ENCODE measurements around the gene EHMT1.

Gene EHMT1

GRCh38 chr9:137876269-137876668 lies 257.5 kb downstream of the EHMT1 start:
- TF ChIP-seq CTCF (IDR thresholded peaks at IDR 0.05; ENCODE audit: extremely low read depth, missing control alignments) = no peak

GRCh38 chr9:137876781-137877386 lies 258.1 kb downstream of the EHMT1 start:
- DNase-seq (ENCODE audit: low spot score) = peak; percentile 10
- no peak for TF ChIP-seq CTCF (IDR thresholded peaks at IDR 0.05; ENCODE audit: extremely low read depth, missing control alignments)

More at GRCh38 chr9:137876269-137876668, 257.5 kb downstream of the EHMT1 start:
- DNase-seq (ENCODE audit: low spot score) = no peak

- DNase-seq (ENCODE audit: low spot score) = peak; percentile 49
Measured at GRCh38 chr9:137877506-137878122, 258.8 kb downstream of the EHMT1 start, which contains the start of gene CACNA1B. TSS of gene CACNA1B (plus strand) at chr9:137877782. CDS start at chr9:137877934, 152 bp downstream.

GRCh38 chr9:137878146-137878941 lies 259.5 kb downstream of the EHMT1 start:
- DNase-seq (ENCODE audit: low spot score) = peak; percentile 82
- no peak for TF ChIP-seq CTCF (IDR thresholded peaks at IDR 0.05; ENCODE audit: extremely low read depth, missing control alignments)

GRCh38 chr9:137879052-137879451 lies 260.2 kb downstream of the EHMT1 start:
- TF ChIP-seq CTCF (IDR thresholded peaks at IDR 0.05; ENCODE audit: extremely low read depth, missing control alignments) = no peak
- DNase-seq (ENCODE audit: low spot score) = no peak

GRCh38 chr9:137879566-137880150 lies 260.9 kb downstream of the EHMT1 start:
- DNase-seq (ENCODE audit: low spot score) = no peak
- no peak for TF ChIP-seq CTCF (IDR thresholded peaks at IDR 0.05; ENCODE audit: extremely low read depth, missing control alignments)

GRCh38 chr9:137880160-137880975 lies 261.6 kb downstream of the EHMT1 start:
- no peak for DNase-seq (ENCODE audit: low spot score)

More at GRCh38 chr9:137880160-137880975, 261.6 kb downstream of the EHMT1 start:
- TF ChIP-seq CTCF (IDR thresholded peaks at IDR 0.05; ENCODE audit: extremely low read depth, missing control alignments) = no peak
